A673 (cell line): ENCODE results near the gene FARP1.

Experiments
- CTCF ChIP-seq: fragments of 300-800, 200-600 bp; sonication (generic); conservative IDR thresholded peaks from 2 replicates; pipeline ENCODE4 v1.5.1; 2017; ENCODE audit warnings: low read depth, mild to moderate bottlenecking, antibody characterized with exemption, low read length, moderate library complexity, mixed read lengths
- EZH2 ChIP-seq: fragments of 200-600 bp; sonication (generic); IDR thresholded peaks from 2 replicates; pipeline ENCODE4 v1.6.1; 2017; ENCODE audit warnings: borderline replicate concordance, low read depth, mild to moderate bottlenecking, mixed read lengths, antibody characterized with exemption, low read length; ENCODE audit not compliant: poor library complexity, severe bottlenecking

DNA sequence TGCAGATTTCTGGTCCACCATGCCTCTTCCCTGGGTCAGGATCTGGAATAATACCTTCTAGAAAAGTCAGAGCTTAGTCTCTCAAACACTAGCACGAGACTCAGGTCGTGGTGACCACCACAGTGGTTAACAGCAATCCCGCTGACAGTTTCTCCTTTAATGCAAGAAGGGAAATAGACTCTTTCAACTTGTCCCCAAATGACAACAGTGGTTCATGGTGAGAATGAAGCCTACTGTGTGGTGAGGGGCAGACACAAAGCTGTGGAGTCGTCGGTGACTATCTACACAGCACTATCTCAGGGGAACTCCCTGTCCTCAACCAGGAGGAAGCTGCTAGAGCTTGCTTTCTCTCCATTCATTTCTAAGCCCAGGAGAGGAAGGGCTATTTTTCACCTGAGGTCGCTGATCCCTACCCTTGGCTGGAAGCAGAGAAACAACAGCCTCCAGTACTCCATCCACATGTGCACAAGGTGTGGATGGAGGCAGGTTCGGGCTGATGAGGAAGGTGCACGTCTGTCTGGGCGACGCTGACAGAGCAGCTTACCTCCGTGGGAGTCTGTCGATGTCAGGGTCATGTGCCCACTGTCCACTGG is 361.6 kb downstream of the FARP1 start:
- no peak for TF ChIP-seq CTCF
- TF ChIP-seq EZH2 = no peak
